ENCODE results near the gene CYB561A3. TPM values are rescaled to one million over a fixed set of nuclear protein-coding genes. Genes with fewer than 3 reads are reported as not detected.

CYB561A3 gene
- total RNA-seq, 1 experiment from 2014 or later: 80.3 TPM

GRCh38 chr11:61303725-61304124, 58.0 kb downstream of the CYB561A3 start:
- Histone ChIP-seq H3K27me3 (ENCODE audit: control insufficient read depth, insufficient read depth, low read length) (no peaks in the 10 kb centered on the region), H3K4me3 (ENCODE audit: low read depth in 2 of 2, low read length in 2 of 2) (no peak overlapping the region), H3K4me1 (ENCODE audit: control insufficient read depth, insufficient read depth, low read length) (no peaks in the 10 kb centered on the region), H3K36me3 (ENCODE audit: control insufficient read depth, insufficient read depth, low read length) (peaks cover 30% of the 10 kb centered on the region), H3K27ac (ENCODE audit: low read length) (no peak overlapping the region), H3K9me3 (ENCODE audit: control insufficient read depth, insufficient read depth, low read depth, low read length) (no peaks in the 10 kb centered on the region)
- ChIA-PET CTCF (interaction anchor here (0.6 kb wide), 1 partner anchor 75 kb away, joined by 4 read pairs; no protein-coding TSS in a partner anchor), POLR2A (no interaction called here)
- in situ Hi-C loops (cut with HindIII; ENCODE audit: low pct_unique_long_range_greater_than_20kb, low sequenced_read_pairs): no loop called here
- no peak for TF ChIP-seq REST (IDR thresholded peaks at IDR 0.05; ENCODE audit: insufficient read depth in 1 of 2, low read depth in 2 of 2, low read length in 1 of 2)
- TF ChIP-seq SIN3A (IDR thresholded peaks at IDR 0.05; ENCODE audit: borderline replicate concordance, insufficient read depth, low read depth, low read length): no peak
- no peak for TF ChIP-seq POLR2AphosphoS5 (IDR thresholded peaks at IDR 0.05; ENCODE audit: low read depth, low read length)
- TF ChIP-seq CTCF (IDR thresholded peaks at IDR 0.05): no peak
- TF ChIP-seq TCF7L2 (IDR thresholded peaks at IDR 0.05; ENCODE audit: low read depth, low read length): no peak
- intact Hi-C loops (cut with micrococcal nuclease; ENCODE audit: unreplicated experiment): no loop called here
- no peak for DNase-seq (ENCODE audit: low read depth, low spot score)
- BruUV-seq (replicated peaks): no TSS peak
- no peak for ATAC-seq

- Histone ChIP-seq H3K27me3 (ENCODE audit: control insufficient read depth, insufficient read depth, low read length) (no peaks in the 10 kb centered on the region), H3K9me3 (ENCODE audit: control insufficient read depth, insufficient read depth, low read depth, low read length) (no peaks in the 10 kb centered on the region), H3K36me3 (ENCODE audit: control insufficient read depth, insufficient read depth, low read length) (peaks cover 28% of the 10 kb centered on the region), H3K4me3 (ENCODE audit: low read depth in 2 of 2, low read length in 2 of 2) (no peak overlapping the region), H3K27ac (ENCODE audit: low read length) (no peak overlapping the region), H3K4me1 (ENCODE audit: control insufficient read depth, insufficient read depth, low read length) (no peaks in the 10 kb centered on the region)
- no peak for DNase-seq (ENCODE audit: low read depth, low spot score)
- BruUV-seq (replicated peaks): no TSS peak
- no peak for ATAC-seq
- intact Hi-C loops (cut with micrococcal nuclease; ENCODE audit: unreplicated experiment) (no loop called here), in situ Hi-C loops (cut with HindIII; ENCODE audit: low pct_unique_long_range_greater_than_20kb, low sequenced_read_pairs) (no loop called here)
- ChIA-PET CTCF (no interaction called here), POLR2A (interaction anchor here (0.5 kb wide), 1 partner anchor 12 kb away, joined by 17 read pairs; no protein-coding TSS in a partner anchor)
- TF ChIP-seq CTCF (IDR thresholded peaks at IDR 0.05): no peak
- no peak for TF ChIP-seq REST (IDR thresholded peaks at IDR 0.05; ENCODE audit: insufficient read depth in 1 of 2, low read depth in 2 of 2, low read length in 1 of 2)
- TF ChIP-seq POLR2AphosphoS5 (IDR thresholded peaks at IDR 0.05; ENCODE audit: low read depth, low read length): no peak
- no peak for TF ChIP-seq TCF7L2 (IDR thresholded peaks at IDR 0.05; ENCODE audit: low read depth, low read length)
- no peak for TF ChIP-seq SIN3A (IDR thresholded peaks at IDR 0.05; ENCODE audit: borderline replicate concordance, insufficient read depth, low read depth, low read length)
Observed at GRCh38 chr11:61302550-61302949, 59.1 kb downstream of the CYB561A3 start.
